ELF-1 (cell line): ENCODE data around the gene SHMT2.

Experiments
- DNase-seq: peaks from one replicate; pipeline ENCODE4 v3.0.0-alpha.2; 2016; ENCODE audit warnings: low read depth, low spot score

The SHMT2 gene

GRCh38 chr12:57225680-57226210, 3.8 kb upstream of the SHMT2 start:
- no peak for DNase-seq

GRCh38 chr12:57226588-57227314, 2.8 kb upstream of the SHMT2 start:
- peak; percentile 65 for DNase-seq

DNA sequence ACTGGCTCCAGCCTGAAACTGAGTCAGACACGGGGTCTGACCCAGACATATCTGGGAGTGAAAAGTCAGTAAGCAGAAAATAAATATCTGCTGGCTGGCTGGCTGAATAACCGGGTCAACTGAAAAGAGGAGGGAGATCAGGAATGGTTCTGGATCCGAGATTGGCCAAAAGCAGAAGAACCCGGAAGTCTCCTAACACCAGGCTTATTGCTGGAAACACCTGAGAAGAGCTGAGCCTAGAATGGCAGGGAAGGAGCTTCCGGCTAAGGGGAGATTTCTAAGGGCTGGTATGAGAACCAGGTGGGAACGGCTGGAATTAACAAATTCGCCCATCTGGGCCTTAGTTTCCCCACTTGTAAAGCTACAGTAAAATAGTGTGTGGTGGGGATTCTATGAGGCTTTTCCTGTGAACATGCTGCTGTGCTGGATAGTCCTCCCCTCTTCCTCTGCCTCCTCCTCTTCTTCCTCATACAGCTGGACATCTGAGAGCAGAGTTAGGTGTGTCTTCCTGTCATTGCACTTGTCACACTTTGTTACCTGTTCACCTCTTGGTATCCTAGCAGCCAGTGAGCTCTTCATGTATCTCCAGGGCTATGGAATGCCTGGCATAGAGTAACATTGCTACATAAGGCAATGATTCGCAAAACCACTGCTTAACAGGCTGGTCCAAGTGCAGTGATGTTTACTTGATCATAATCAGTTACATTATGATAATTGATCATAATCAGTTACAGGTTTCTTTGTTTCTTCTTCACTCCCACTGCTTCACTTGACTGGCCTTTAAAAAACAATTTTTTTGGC, 2.0 kb upstream of the SHMT2 start:
- DNase-seq = peak; percentile 51

DNA sequence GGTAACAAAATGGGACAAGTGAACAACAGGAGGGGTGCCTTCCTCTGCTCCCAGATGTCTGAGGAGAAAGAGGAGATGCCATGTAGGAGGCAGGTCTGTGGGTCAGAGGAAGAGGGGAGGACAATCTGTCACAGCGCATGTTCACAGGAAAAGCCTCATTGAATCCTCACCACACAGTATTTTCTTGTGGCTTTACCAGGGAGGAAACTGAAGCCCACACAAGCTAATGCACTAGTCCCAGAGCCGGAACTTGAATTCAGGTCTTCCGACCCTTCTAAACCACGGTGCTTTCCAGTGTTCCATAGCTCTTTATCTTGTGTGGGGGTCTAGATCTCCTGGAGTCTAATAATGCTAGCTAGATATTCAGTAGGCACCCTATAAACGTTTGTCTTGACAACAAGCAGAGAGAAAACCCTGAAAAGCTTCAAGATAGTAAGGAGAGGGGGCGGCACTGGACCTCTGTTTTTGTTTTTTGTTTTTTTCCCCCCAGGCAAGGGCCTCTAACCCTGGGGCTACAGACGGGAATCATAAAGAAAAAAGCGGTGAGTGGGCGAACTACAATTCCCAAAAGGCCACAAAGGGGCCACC, 371 bp upstream of the SHMT2 start:
- DNase-seq = no peak

DNA sequence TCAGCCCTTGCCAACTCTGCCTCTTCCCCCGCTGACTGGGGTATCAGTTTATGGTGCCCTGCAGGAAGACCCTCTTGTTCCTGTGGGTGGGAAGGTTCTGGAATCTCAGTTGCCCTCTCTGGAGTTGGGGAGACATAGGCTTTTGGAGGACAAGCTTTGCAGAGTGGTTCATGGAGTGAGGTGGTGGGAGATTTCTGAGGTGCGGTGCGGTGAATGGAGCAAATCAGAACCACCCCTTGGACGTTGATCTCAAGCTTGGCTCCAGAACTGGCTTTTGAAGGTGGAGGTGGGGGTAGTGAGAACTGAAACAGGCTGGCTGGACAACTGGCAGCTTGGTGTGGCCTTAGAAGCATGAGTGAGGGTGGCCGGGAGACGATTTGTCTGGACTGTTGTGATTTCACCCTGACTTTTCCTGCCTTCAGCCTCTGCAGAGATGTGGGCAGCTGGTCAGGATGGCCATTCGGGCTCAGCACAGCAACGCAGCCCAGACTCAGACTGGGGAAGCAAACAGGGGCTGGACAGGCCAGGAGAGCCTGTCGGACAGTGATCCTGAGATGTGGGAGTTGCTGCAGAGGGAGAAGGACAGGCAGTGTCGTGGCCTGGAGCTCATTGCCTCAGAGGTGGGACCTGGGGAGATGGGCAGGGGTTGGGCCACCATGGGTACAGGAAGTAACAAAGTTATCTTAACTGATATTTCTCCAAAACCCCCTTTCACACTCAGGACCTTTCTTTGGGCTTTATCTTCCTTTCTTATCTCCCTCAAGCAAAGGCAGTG, 1.1 kb downstream of the SHMT2 start:
- no peak for DNase-seq

DNA sequence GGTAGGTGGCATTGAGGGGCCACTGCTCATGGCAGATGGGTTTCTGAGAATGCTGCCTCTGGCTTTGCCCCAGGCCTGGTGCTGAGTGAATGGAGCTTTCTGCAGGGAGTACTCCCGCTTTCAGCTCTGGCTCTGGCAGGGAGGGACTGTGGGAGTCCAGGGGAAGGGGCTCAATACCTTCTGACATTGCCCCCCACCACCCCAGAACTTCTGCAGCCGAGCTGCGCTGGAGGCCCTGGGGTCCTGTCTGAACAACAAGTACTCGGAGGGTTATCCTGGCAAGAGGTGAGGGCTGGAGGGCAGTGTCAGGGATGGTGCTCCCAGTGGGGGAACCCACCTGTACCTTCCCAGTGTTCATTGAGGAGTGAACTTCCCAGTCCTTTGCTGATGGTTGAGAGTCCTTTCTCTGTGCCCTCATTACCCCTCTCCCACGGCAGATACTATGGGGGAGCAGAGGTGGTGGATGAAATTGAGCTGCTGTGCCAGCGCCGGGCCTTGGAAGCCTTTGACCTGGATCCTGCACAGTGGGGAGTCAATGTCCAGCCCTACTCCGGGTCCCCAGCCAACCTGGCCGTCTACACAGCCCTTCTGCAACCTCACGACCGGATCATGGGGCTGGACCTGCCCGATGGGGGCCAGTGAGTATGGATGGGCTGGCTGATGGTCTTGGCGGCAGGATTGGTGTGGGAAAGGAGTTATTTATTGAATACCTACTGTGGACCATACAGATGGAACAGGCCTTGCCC, 1.9 kb downstream of the SHMT2 start:
- no peak for DNase-seq

- DNase-seq = no peak
Measured at GRCh38 chr12:57232156-57232756, 2.7 kb downstream of the SHMT2 start.

GRCh38 chr12:57233357-57234232, 4.1 kb downstream of the SHMT2 start:
- DNase-seq = no peak

DNA sequence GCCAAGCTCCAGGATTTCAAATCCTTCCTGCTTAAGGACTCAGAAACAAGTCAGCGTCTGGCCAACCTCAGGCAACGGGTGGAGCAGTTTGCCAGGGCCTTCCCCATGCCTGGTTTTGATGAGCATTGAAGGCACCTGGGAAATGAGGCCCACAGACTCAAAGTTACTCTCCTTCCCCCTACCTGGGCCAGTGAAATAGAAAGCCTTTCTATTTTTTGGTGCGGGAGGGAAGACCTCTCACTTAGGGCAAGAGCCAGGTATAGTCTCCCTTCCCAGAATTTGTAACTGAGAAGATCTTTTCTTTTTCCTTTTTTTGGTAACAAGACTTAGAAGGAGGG, 4.7 kb downstream of the SHMT2 start:
- no peak for DNase-seq

- no peak for DNase-seq
Measured at GRCh38 chr12:57234571-57235016, 5.1 kb downstream of the SHMT2 start.

DNA sequence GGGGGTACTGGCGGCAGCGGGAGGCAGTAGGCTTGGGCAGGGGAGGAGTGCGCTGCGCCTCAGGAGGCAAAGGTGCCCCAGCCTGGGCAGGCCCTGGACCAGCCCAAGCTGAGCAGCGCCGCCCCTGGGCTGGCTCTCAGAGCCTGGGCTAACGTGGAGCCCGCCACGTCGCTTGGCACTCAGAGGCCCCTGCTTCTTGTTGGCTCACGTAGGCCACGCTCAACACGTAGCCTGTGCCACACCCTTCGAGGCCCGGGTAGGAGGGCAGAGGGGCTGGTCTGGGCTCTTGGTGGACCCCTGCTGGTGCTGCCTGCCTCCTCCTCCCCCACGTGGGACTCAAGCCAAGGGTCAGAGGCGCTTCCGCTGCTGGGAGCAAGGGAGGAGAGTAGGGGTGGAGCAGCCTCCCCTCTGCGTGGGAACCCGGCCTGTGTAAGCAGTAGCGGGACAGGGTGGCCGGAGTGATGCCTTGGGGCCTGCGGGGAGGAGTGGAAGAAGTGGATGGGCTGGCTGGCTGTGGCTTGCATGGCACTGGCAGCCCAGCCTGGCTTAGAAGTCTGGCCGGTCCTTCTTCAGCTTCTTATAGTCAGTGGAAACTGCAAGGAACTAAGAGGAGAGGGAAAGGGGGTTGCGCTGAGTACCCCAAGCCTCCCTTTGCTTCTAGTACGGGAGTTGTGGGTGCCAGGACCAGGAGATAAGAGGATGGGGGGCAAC, 5.7 kb downstream of the SHMT2 start:
- DNase-seq = peak; percentile 71

DNA sequence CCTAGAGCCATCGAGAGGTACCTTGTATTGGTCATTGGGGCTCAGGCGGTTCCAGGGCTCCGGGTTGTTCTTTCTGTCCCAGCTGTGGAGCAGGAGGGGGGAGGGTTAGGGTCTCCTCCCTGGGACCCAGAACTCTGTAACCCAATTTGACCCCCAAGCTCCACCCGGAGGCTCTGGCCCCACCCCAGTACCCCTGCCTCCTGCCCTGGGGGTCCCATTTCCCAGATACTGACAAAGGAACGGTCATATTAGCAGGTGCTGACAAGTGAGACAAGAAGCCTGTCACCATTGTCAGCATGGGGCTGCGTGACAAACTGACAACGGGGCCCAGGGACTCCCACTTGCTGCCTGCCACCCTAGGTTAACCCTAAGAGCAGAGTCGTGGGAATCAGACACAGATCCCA, 6.2 kb downstream of the SHMT2 start:
- no peak for DNase-seq

DNA sequence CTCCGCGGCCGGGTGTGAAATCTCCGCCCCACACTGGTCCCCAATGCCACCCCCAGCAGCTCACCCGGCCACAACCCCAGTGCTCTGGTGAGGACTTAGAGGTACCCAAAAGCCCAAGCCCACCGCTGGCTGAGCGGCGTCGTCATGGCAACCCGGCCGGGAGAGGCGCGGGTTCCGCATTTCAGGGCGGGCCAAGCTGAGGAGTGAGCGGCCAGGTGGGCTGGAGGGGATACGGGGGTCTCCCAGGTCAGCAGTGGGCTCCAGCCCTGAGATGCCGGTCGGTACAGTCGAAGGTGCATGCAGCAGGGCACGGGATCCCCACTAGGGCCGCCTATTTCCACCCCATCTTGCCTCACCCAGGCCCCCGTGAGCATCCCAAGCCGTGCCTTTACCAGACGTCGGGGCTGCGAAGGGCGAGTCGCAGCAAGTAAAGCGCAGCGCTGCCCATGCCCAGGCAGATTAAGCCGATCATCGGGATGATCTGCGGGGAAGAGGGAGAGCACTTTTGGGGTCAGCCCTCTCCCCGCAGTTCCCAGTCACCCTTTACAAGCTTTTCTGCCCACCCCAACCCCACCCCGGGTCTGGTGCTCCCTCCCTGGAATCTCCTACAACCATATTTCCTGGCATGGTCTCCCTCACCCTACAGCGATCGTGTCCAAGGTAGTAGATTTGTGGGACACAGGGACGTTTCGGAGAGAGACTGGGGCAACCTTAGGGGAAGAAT, 6.9 kb downstream of the SHMT2 start:
- DNase-seq = no peak

GRCh38 chr12:57236925-57237595, 7.5 kb downstream of the SHMT2 start:
- DNase-seq = no peak

- no peak for DNase-seq
Measured at GRCh38 chr12:57237596-57237931, 8.1 kb downstream of the SHMT2 start.

DNA sequence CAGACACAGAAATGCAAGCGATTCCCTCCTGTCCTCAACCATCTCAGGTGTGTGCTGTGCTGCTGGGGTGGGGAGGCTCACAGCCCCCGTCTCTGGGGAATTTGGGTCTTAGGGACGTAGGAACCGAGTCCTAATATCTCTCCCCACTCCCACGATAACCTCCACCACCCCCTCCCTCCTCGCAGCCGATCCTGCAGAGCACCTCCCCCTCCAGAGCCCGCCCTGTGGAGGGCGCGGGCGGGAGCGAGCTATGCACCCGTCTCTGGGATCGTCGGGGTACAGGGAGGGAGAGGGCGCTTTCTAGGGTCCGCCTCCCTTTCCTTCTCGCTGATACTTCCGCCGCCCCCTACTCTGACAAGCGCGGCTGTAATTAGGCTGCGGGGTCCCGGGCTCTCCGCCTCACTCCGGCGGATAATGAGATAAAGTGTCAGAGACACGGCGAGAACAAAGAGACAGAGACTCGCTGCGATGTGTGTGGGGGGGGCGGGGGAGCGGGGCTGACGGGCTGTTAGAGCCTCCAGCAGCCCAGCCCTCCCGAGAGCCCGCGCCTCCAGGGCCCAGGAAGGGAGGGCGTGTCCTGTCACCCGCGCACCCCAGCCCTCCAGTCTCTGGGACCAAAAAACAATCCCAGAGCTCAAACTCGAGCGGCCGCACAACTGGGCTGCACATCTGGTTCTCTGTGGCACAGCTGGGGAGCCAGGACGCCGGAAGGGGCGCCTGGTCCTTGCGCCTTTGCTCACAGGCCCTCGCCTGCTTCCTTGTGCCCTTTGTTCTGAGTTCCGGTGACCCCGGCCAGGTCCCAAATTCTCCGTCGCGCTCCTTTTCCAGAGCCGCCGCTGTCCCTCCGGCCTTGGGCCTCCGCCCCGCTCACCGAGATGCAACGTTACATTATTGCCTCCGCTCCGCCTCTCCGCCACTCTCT, 8.7 kb downstream of the SHMT2 start:
- peak; percentile 61 for DNase-seq
